ENCODE data around the gene SMCP.

SMCP gene

DNA sequence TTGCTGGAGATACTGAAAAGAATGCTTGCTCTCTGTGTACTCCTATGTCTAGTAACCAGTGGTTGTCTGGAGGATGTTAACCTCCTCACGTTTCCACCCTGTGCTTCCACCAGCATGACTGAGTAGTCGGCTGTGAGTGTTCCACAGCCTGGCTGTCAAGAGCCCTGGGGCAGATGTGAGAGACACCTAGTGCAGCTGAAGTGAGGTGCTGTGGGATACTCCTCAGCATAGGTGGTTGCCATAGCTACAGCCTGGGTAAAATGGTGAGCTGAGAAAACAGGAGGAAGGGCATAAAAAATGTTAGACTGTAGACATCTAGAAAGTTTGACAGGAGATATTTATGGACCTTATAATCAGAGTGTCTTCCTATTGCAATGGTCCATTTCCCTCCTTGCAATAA, 46.1 kb downstream of the SMCP start:
- in situ Hi-C loops (cut with HindIII; ENCODE audit: low sequenced_read_pairs): no loop called here
- DNase-seq (ENCODE audit: low read depth, low spot score): no peak
- TF ChIP-seq, protein P1, sequence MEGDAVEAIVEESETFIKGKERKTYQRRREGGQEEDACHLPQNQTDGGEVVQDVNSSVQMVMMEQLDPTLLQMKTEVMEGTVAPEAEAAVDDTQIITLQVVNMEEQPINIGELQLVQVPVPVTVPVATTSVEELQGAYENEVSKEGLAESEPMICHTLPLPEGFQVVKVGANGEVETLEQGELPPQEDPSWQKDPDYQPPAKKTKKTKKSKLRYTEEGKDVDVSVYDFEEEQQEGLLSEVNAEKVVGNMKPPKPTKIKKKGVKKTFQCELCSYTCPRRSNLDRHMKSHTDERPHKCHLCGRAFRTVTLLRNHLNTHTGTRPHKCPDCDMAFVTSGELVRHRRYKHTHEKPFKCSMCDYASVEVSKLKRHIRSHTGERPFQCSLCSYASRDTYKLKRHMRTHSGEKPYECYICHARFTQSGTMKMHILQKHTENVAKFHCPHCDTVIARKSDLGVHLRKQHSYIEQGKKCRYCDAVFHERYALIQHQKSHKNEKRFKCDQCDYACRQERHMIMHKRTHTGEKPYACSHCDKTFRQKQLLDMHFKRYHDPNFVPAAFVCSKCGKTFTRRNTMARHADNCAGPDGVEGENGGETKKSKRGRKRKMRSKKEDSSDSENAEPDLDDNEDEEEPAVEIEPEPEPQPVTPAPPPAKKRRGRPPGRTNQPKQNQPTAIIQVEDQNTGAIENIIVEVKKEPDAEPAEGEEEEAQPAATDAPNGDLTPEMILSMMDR (IDR thresholded peaks at IDR 0.05; ENCODE audit: low read depth, low read length): no peak
- H3K4me3 ChIP-seq (ENCODE audit: low read depth, low read length): no peak overlapping the region

DNA sequence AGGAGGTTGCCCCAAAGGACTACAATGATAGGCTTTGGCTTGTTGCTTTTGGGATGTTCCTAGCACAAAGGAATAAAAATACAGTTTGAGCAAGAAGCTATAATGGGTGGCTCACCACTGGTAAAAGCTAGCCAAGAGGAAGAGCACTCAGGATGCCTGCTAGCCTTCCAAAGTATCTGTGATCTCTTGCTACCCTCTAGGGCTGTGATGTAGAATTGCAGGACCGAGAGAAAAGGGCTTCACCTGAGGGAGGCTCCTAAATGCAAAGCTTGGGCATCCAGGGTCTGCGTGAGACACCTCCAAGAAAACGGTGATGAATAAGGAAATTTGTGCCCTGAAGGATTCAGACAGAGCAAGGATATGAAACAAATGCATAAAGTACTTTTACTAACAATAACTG, 48.0 kb downstream of the SMCP start:
- in situ Hi-C loops (cut with HindIII; ENCODE audit: low sequenced_read_pairs): no loop called here
- no peak overlapping the region for H3K4me3 ChIP-seq (ENCODE audit: low read depth, low read length)
- peak; percentile 30 for DNase-seq (ENCODE audit: low read depth, low spot score)
- TF ChIP-seq, protein P1 (IDR thresholded peaks at IDR 0.05; ENCODE audit: low read depth, low read length): peak; percentile 56

- no peak for DNase-seq (ENCODE audit: low read depth, low spot score)
- H3K4me3 ChIP-seq (ENCODE audit: low read depth, low read length): no peak overlapping the region
- TF ChIP-seq, protein P1 (IDR thresholded peaks at IDR 0.05; ENCODE audit: low read depth, low read length): no peak
- in situ Hi-C loops (cut with HindIII; ENCODE audit: low sequenced_read_pairs): no loop called here
Measured at GRCh38 chr1:152928671-152929070, 50.5 kb downstream of the SMCP start.

GRCh38 chr1:152932170-152932811, 54.2 kb downstream of the SMCP start:
- TF ChIP-seq, protein P1 (IDR thresholded peaks at IDR 0.05; ENCODE audit: low read depth, low read length): no peak
- in situ Hi-C loops (cut with HindIII; ENCODE audit: low sequenced_read_pairs): no loop called here
- no peak for DNase-seq (ENCODE audit: low read depth, low spot score)
- H3K4me3 ChIP-seq (ENCODE audit: low read depth, low read length): no peak overlapping the region

DNA sequence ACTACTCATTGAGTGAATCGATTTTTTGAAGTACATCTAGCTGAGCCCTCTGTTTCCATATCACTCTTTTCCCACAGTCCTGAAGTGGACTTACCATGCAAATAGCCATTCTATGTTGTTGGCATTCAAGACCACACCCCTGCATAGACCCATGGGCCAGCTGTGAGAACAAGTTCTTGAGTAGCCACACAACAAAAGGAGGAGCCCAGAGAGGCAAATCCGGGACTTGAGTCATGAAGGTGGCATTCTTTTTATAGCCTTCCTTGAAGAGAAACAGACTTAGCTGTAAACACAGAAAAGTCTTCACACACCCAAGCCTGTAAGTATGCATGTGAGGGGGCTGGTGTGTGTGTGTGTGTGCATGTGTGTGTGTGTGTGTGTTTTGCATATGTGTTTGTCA, 55.1 kb downstream of the SMCP start:
- in situ Hi-C loops (cut with HindIII; ENCODE audit: low sequenced_read_pairs): no loop called here
- no peak for DNase-seq (ENCODE audit: low read depth, low spot score)
- H3K4me3 ChIP-seq (ENCODE audit: low read depth, low read length): no peak overlapping the region
- TF ChIP-seq, protein P1 (IDR thresholded peaks at IDR 0.05; ENCODE audit: low read depth, low read length): no peak
